Endometrial microvascular endothelial cells (primary cell): Measurements from ENCODE around the gene FOSL2. TPM values are rescaled to one million over a fixed set of nuclear protein-coding genes. Genes with fewer than 3 reads are reported as not detected.

ENCODE experiments used
- in situ Hi-C: cut with HindIII; loops from 2 replicates; pipeline ENCODE4 v1.10.0; 2017; ENCODE audit warnings: low sequenced_read_pairs, low pct_unique_long_range_greater_than_20kb; ENCODE audit errors: inconsistent ontology term
- total RNA-seq: library from RNA; depleted of rRNA; stranded (reverse); fragments of >200 nt; gene quantifications from one replicate; pipeline ENCODE4 v1.2.3, GENCODE V29; 2015; ENCODE audit errors: inconsistent ontology term

FOSL2 gene
- total RNA-seq, 1 donor from 2014 or later, result 70.6 TPM

DNA sequence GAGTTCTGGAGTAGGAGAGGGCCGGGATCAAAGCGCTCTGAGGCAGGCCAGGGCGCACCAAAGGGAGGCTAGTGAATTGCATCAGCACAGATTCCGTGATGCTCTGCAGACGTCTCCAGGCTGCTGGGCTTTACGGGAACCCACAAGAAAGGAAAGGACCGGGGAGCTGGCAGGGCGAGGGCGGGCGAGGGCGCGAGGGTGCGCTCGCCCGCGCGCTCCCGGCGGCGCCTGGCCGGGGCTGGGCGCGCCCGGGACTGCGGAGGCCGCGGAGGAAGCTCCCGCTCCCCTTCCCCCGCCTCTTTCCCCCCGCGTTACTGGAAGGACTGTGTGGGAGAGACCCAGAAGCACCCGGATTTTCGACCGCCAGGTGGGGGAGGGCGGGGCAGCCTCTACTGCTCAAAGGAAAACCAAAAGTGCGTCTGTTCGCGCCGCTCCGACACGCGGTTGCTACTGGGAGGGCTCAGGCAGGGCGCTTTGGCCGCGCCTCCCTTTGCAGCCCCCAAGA lies 2.4 kb upstream of the FOSL2 start:
- in situ Hi-C loops, result no loop called here

GRCh38 chr2:28390746-28391563 lies 1.7 kb upstream of the FOSL2 start:
- in situ Hi-C loops, result no loop called here

DNA sequence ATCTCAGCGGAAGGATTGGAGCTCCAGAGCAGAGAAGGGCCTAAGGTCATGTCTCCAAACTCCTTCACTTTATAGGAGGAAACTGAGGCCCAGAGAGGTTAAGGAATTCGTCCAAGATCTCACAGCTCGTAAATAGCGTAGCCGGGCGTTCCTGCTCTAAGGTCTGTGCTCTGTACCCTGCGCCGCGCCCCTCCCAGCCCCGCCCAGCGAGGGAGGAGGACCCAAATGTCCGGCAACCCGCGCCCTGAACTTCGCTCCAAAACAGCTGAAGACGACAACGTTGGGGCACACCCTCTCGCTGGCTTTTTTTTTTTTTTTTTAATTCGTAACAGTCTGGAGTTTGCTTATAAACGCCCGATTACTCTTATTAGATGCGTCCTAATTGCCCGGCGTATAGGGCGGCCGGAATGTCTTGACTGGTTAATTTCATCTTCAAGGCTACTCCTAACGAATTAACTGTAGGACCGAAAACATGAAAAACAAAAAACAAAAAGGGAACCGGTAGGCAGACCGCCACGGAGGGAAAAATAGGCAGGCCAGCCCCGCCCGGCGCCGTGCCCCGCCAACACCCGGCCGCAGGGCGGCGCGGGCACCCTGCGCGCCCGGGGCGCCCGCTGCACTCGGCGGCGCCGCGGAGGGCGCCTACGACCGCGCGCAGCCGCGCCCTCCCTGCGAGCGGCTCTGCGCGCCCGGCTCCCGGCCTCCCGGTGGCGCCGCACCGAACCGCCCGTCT lies 928 bp upstream of the FOSL2 start:
- in situ Hi-C loops, result no loop called here

- in situ Hi-C loops, result no loop called here
These were observed 617 bp downstream of the FOSL2 start for GRCh38 chr2:28393114-28393836.

DNA sequence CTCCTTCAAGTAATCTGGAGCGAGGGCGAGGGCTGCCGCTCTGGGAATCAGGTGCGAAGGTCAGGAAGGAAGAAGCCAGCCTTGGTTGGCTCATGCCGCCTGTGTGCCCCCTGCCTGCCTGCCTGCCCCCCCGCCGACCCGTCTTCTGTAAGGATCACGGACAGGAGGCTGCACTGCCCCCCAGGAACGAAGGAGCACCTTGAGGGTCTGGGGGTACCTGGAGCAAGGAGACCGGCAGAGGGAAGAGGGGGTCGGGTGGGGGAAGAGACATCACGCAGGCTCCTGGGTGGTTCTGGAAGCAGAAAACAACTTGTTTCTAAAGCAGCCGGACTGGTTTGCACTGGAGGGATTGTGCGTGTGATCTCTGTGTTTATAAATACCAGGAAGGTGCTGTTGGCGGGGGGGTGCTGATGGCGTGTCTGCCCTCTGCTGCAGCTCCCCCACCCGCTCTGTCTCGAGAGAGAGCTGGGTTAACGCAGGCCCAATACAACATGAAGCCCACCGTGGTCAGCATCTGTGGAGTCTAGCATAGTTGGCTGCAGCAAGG lies 1.7 kb downstream of the FOSL2 start:
- in situ Hi-C loops, result no loop called here

GRCh38 chr2:28394997-28395333 lies 2.3 kb downstream of the FOSL2 start:
- in situ Hi-C loops, result no loop called here

DNA sequence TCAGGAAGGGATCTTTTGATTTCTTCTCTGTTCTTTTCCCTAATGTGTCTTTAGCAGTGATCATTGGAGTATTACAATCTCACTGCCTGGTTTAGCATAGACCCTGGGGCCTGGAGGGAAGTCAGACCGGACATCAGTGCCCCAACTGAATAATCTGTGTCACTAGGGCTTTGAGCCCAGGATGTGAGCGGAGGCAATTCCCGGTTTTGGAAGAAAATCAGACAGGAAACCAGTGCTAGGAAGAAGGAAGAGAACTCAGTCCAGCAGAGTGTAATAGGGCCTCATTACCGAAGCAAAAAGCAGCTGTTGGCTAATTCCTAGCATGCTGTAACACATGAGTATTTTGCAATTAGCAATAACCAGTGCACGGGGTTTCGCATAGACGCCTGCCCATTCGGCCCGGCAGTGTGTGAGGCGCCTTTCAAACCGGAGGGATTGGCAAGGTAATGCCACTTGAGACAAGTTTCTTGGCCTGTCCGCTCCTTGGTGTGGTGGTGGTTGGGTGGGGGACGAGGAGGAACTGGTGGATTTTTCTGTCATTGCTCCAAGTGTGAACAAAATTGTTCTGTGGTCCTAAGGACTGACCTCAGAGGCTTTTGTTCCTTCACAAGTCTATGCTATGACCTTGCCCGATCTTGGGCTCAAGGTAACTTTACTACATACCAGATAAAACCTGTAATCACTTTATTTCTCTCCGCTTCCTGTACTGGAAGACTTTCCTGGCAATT lies 2.8 kb downstream of the FOSL2 start:
- in situ Hi-C loops, result no loop called here

DNA sequence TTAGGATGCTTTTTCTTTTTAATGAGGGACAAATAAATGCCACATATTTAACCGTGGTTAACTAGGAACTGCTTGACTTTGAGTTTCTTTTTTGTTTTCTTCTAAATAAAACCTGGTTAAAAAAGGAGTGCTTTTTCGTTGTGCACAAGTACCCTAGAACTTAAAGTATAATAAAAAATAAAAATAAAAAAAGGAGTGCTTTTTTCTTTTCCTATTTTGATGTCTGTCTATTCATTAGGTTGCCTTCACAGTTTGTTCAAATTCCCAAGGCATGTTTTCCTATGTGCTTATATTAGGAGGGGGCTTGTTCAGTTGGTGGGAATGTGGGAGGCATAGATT lies 4.4 kb downstream of the FOSL2 start:
- in situ Hi-C loops, result no loop called here

- in situ Hi-C loops, result no loop called here
These were observed 5.6 kb downstream of the FOSL2 start for GRCh38 chr2:28398101-28398834.

DNA sequence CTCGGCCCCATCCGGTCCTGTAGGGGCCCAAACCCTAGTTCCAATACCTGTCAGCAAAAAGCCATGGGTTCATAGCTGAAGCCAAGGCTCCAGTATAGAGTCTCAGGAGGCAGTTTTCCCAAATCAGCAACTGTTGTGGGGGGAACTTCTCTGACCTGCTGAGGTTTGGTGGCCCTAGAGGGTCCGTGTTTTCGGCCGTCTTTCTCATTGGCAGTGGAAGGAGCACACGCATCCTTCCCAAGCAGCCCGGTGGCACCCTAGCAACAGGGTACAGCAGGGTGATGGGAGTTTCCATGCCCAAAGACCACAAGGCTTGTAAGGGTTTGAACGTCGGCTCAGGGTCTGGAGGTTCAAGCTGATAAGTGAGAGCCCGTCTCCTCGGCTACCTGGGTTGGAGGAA lies 6.6 kb downstream of the FOSL2 start:
- in situ Hi-C loops, result no loop called here

DNA sequence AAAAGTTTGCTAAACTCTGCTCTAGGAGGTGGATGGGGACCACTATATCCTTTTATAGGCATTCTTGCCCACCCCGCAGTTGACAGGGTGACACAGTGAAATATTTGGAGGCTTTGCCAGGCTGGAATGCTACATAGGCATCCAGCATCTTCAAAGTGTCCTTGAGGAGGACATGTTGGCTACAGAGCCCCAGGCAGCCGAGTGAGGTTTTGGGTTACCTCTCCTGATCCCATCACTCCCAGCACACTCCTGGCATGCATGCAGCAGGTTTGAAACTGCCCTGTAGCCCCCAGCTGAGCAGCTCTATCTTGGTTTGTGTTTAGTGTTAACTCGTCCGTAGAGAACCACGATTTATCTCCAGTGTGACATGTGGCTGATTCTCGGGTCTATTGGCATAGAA lies 7.3 kb downstream of the FOSL2 start:
- in situ Hi-C loops, result loop anchor here (25.0 kb wide), 1 partner anchor 638 kb away; the partner anchor contains the start of gene MRPL33

- in situ Hi-C loops, result loop anchor here (25.0 kb wide), 1 partner anchor 638 kb away; the partner anchor contains the start of gene MRPL33
These were observed 7.8 kb downstream of the FOSL2 start for GRCh38 chr2:28400419-28400818.

GRCh38 chr2:28400921-28401320 lies 8.3 kb downstream of the FOSL2 start:
- in situ Hi-C loops, result loop anchor here (25.0 kb wide), 1 partner anchor 639 kb away; the partner anchor contains the start of gene MRPL33

GRCh38 chr2:28401411-28401810 lies 8.8 kb downstream of the FOSL2 start:
- in situ Hi-C loops, result loop anchor here (25.0 kb wide), 1 partner anchor 639 kb away; the partner anchor contains the start of gene MRPL33

DNA sequence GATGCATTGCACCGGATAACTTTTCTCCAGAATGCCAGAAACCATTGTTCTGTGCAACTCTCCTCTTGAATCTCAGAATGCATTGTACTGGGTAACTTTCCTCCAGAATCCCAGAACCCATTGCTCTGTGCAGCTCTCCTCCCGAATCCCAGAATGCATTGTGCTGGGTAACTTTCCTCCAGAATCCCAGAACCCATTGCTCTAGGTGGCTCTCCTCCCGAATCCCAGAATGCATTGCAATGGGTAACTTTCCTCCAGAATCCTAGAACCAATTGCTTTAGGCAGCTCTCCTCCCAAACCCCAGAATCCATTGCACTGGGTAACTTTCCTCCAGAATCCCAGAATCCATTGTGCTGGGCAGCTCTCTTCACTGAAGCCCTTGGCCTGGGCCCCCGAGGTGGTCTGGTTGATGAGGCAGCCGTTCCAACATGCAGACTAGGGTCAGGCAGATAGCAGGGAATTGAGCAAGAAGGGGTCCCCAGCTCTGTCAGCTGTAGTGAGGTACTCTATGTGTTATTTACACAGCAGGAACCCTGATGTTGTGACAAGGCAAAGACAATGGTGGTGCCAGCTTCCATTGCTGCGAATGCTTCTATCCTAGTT lies 9.4 kb downstream of the FOSL2 start:
- in situ Hi-C loops, result loop anchor here (25.0 kb wide), 1 partner anchor 640 kb away; the partner anchor contains the start of gene MRPL33

GRCh38 chr2:28403370-28403956 lies 10.8 kb downstream of the FOSL2 start:
- in situ Hi-C loops, result loop anchor here (25.0 kb wide), 1 partner anchor 641 kb away; the partner anchor contains the start of gene MRPL33

DNA sequence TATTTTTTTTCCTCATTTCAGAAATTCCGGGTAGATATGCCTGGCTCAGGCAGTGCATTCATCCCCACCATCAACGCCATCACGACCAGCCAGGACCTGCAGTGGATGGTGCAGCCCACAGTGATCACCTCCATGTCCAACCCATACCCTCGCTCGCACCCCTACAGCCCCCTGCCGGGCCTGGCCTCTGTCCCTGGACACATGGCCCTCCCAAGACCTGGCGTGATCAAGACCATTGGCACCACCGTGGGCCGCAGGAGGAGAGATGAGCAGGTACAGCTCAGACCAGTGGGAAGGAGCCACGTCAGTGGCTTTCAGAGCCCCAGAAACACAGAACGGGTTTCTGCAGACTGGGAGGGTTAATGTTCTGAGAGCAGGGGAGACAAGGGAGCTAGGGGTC lies 11.4 kb downstream of the FOSL2 start:
- in situ Hi-C loops, result loop anchor here (25.0 kb wide), 1 partner anchor 642 kb away; the partner anchor contains the start of gene MRPL33
